Stimulated activated CD8-positive, alpha-beta memory T cell treated with anti-CD3 and anti-CD28 coated beads, Interleukin-7, amount 100 ng/mL, for 24 hours (primary cell): Measurements from ENCODE around the gene FAM184B.
"Not testable (repeated sequence)": the region's sequence is repeated elsewhere in the genome, so short reads cannot be mapped to it uniquely, and the experiment has no call there.

Experiments used
- DNase-seq: peaks from one replicate; pipeline ENCODE4 v3.0.0-alpha.2; 2020; ENCODE audit warnings: low read depth

FAM184B gene

DNA sequence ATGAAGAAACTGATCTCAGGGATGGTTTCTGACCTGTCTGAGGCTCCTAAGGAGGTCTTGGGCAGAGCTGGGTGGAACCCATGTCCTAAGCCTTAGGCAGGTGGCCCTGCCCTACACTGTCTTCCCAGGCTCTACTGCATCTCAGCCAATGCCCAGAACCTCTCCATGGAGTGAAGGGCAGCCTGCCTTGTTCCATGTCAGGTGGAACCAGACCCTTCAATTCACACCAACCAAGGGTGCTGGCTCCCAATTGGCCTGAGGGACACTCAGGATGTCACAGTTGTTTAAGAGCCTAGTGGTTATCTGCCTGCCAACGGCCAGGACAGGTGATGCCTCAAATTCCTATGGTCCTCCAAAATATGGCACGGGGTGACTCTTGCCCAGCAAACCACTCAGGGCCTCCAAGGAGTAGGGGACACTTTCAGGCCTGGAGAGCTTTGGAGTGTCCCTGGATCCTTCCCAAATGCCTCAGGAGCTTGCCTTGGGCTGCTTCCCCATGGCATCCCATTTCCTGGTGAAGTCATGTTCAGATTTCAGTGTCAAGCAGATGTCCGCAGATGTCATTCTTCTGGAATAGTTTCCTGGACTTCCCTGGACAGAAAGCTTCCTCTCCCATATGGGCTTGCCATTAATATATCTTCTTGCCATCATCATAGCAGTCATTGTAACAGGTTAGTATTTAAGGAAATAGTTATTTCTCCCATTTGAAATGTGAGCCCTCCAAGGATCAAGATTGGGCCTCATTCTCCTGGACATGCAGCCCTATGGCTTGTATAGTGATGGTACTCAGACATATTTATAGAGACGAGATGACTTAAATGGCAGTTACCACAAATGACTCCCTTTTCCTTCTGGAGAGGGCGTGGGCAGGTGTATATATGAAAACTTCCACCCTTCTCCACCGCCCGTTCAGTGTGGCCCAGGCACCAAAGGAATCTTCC is 99.9 kb downstream of the FAM184B start:
- DNase-seq = no peak

DNA sequence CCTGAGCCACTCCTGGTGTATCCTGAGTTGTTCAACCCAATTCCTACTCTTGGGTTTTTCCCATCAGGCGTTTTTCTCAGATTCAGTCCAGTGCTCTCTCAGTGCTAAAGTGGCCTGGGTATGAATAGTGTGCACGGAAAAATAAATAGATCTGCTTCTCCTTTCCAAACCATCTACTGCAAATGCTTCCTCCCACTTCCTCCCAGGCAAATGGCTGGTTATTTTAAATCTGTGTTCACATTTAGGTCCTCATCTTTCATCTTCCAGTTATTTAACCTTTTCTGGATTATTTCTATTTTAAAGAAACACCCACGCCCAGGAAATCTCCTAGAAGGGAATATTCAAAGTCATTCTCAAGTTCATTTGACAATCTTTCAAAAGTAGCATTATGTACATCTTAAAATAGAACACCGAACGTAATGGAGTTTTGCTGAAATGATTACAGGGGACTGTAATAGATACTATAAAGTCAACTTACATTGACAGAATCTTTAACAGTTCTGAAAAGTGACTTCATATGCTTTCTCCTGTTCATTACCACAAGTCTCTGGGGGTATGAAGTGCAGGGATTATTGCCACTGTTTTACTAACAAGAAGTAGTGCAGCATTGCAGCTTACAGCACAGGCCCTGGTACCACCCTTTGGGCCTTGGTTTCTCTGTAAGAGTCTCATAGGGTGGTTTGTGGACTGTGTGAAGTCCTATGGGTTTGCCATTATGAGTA is 100.7 kb downstream of the FAM184B start:
- no peak for DNase-seq

DNA sequence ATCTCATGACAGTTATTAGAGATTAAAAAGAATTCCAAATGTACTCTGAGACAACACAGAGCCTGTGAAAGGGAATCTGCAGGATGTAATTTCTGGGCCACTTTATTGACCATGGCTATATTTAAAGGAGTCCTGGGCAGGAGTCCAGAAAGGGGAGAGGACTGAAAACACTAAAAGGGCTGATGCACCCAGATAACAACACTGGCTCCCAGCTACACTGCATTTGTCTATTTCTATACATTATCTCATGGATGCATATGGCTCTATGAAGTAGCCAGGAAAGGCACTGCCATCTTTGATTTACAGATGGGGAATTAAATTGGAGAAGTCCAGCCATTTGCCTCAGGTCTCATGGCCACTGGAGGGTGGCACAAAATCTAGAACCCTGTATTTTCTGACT is 111.0 kb downstream of the FAM184B start:
- no peak for DNase-seq

DNA sequence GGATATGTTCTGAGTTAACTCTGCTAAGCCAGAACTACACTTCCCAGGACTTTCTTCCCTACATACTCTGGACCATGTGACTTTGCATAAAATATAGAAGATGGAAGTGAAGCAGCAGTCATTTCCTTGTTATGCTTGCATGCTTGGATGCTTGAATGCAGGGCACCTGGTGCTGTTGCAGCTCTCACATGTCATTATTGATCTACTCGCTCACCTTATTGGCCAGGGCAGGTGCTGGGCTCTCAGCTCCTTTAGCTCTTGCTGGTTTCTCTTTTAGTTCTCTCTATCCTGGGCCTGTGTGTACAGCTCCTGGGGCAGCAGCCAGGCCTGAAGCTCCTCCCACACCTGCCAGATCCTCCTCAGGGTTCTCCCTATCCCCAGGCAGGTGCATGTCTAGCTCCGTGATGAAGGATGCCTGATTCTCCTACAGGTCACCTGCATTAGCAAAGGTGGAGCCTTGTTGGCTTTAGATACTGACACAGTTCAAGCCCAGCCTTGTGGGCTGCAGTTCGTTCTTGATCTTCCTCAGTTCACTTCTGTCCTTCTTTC is 113.7 kb downstream of the FAM184B start:
- DNase-seq = no peak

DNA sequence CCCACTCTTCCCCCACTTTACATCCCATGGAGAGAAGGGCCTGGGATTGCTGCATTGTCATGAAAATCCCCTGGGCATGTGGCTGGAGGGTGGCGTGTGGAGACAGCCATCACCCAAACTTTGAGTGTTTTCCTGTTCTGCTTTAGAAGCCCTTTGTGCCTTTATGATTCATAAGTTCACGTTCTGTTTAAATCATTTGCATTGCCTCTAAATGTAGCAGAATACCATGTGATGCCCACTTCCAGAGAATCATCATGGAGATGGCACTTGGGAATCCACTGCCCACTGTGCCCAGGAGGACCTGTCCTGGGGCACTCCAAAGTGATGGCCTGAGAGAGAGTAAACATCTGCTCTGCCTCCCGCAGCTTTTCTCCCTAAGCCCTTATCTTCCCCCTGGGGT is 114.2 kb downstream of the FAM184B start:
- DNase-seq = no peak

DNA sequence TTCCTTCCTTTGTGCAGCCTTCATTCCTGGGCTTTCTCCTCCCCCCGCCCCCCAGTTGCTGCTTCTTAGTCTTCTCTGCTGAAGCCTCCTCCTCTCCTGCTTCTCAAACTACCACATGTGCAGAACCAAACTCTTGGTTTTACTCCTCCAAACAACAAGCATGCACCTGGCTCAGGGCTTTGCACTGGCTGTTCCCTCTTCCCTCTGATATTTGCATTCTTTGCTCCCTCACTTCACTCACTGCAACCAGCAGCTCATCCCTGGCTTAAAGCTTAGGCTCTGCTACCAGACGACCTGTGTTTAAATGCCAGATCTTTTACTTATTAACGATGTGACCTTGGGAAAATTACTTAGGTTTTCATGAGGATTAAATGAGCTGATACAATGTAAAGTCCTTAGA is 115.6 kb downstream of the FAM184B start:
- DNase-seq = no peak

GRCh38 chr4:17665346-17665745 is 116.1 kb downstream of the FAM184B start:
- no peak for DNase-seq

GRCh38 chr4:17664755-17665154 is 116.7 kb downstream of the FAM184B start:
- DNase-seq = no peak

GRCh38 chr4:17662694-17663093 is 118.7 kb downstream of the FAM184B start:
- no peak for DNase-seq

DNA sequence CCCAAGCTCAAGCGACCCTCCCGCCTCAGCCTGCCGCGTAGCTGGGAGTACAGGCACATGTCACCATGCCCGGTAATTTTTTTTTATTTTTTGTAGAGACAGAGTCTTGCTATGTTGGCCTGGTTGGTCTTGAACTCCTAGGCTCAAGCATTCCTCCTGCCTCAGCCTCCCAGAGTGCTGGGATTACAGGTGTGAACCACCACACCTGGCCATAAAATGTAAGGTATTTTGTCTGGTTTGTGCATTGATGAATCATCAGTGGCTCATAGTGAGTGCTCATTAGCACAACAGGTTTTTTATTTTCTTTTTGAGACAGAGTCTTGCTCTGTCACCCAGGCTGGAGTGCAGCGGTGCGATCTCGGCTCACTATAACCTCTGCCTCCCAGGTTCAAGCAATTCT is 122.2 kb downstream of the FAM184B start:
- DNase-seq = not testable (repeated sequence)

DNA sequence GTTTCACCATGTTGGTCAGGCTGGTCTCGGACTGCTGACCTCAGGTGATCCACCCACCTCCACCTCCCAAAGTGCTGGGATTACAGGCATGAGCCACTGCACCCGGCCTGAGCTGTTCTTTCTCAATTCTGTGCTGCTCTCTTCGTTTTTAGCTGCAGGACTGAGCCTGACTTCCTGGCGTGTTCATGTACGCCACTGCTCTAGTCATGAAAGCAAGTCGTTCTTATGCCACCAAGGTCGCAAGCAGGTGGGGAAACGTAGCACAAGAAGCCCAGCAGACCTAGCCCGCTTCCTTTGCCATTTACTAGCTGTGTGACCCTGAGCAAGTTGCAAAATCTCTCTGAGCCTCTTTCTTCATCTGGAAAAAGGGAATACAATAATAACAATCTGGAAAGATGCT is 123.6 kb downstream of the FAM184B start:
- no peak for DNase-seq

- no peak for DNase-seq
Measured at GRCh38 chr4:17657090-17657489, 124.3 kb downstream of the FAM184B start.

- DNase-seq = no peak
Measured at GRCh38 chr4:17654701-17655100, 126.7 kb downstream of the FAM184B start.

DNA sequence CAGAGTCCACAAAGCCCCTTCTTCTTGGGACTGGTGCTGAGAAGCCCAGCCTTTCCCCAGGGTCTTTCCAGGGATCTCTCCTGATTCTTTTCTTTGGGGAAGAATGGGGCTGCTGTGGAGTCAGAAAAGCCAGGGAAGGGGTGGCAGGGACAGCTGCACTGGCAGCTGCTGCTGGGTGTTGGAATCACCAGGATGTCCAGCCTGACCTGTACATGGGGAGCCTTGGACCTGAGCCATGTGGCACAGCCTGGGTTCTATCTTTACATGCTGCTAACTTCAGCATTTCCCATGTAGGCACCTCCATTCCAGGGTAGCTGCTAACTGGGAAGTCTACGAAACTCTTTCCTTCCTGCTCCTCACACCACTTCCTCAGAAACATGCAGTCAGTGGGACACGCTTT is 131.0 kb downstream of the FAM184B start:
- DNase-seq = no peak

DNA sequence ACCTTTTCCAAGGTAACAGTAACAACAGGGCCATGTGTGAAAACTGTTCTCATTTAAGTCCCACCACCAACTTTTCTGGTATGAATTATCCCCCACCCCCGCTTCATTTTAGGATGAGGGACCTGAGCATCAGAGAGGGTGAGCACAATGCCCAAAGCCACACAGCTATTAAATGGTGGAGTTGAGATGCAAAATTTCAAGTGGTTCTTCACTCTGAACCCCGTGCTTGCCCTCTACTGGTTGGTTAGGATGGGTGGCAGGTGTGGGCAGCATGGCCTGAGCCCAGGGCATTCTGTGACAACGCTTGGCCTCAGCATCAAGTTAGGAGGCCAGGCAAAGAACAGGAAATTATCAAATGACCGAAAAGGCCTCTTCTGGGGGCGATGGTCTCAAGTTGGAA is 133.5 kb downstream of the FAM184B start:
- DNase-seq = no peak

DNA sequence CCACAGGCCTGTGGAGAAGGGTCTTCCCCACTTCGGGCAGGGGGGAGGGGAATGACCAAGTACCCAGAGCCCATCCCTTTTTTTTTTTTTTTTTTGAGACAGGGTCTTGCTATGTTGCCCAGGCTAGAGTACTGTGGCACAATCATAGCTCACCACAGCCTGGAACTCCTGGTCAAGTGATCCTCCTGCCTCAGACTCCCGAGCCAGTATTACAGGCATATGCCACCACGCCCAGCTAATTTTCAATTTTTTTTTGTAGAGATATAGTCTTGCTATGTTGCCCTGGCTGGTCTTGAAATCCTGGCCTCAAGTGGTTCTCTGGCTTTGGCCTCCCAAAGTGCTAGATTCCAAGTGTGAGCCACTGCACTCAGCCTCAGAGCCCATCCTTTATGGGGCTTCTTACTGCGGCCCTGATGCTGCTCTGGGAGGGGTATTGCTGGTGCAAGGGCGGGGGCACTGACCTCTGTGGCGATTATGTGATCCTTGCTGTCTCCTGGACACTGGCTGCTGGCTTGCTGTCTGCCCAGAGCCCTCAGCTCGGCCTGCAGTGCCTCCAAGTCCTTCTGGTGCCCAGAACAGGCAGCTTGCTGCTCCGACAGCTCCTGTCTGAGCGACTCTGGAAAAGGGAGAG is 134.1 kb downstream of the FAM184B start:
- DNase-seq = no peak

GRCh38 chr4:17646693-17647092 is 134.7 kb downstream of the FAM184B start:
- DNase-seq = no peak

DNA sequence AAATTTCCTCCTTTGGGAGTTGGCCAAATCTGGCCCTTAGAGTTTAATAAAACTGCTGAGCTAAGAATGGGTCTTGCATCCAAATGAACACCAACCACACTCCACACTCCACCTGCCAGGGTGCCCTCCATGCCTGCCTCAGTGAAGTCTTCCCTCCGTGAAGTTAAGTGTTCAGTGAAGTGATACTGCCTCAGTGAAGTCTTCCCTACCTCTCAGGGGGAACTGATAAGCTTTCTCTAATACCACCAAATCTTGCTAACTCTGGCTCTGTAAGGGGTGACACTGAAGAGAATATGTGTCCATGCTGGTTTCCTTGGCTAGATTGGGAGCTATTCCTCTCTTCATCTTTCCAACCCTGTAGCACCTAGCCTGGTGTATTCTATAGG is 139.0 kb downstream of the FAM184B start:
- DNase-seq = no peak

DNA sequence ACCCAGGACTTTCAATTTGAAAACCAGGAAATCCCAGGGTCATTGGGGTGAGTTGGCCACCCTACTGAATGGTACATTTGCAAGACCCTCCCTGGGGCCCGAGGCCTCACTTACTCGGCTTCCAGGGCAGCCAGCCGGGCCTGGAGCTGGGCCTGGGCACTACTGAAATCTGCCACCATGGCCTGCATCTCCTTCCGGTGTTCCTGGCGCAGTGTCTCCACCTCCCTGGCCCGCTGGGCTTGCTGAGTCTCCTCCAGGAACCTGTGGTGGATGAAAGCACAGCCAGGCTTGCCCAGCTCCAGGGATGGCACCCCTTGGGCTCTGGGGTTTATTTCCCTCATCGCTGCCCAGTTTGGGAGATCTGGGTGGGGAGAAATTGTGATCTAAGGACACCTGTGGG is 142.3 kb downstream of the FAM184B start:
- DNase-seq = no peak

- peak; percentile 46 for DNase-seq
Measured at GRCh38 chr4:17636696-17637622, 144.5 kb downstream of the FAM184B start.

DNA sequence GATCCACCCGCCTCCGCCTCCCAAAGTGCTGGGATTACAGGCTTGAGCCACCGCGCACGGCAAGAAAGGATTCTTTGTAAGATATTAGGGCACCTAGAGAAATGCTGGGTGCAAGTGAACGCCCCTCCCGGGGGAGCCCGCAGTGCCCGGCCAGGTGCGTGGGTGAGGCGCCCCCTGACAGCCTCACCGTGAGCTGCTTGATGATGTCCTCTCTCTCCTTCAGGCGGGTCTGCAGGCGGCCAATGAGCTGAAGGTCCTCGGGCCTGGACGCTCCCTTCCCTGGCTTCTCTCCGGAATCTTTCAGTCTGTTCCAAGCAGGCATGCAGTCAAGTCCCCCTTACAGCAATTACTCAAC is 145.1 kb downstream of the FAM184B start:
- no peak for DNase-seq

- no peak for DNase-seq
Measured at GRCh38 chr4:17635056-17635455, 146.4 kb downstream of the FAM184B start.
